Measurements from ENCODE around the gene PLA2G10.
"Not testable (repeated sequence)": the region's sequence is repeated elsewhere in the genome, so short reads cannot be mapped to it uniquely, and the experiment has no call there.

The PLA2G10 gene

GRCh38 chr16:14667347-14668266, 26.5 kb downstream of the PLA2G10 start:
- no peak for DNase-seq (ENCODE audit: low read depth)

GRCh38 chr16:14658063-14658462, 36.0 kb downstream of the PLA2G10 start:
- DNase-seq (ENCODE audit: low read depth) = no peak

- no peak for DNase-seq (ENCODE audit: low read depth)
Measured at GRCh38 chr16:14652726-14653125, 41.4 kb downstream of the PLA2G10 start.

GRCh38 chr16:14650629-14651028, 43.5 kb downstream of the PLA2G10 start:
- no peak for DNase-seq (ENCODE audit: low read depth)

- DNase-seq (ENCODE audit: low read depth) = no peak
Measured at GRCh38 chr16:14649816-14650215, 44.3 kb downstream of the PLA2G10 start.

GRCh38 chr16:14641926-14642325, 52.2 kb downstream of the PLA2G10 start:
- DNase-seq (ENCODE audit: low read depth) = no peak

- no peak for DNase-seq (ENCODE audit: low read depth)
Measured at GRCh38 chr16:14641206-14641605, 52.9 kb downstream of the PLA2G10 start.

GRCh38 chr16:14640538-14640937, 53.6 kb downstream of the PLA2G10 start:
- no peak for DNase-seq (ENCODE audit: low read depth)

- not testable (repeated sequence) for DNase-seq (ENCODE audit: low read depth)
Measured at GRCh38 chr16:14636951-14637240, 57.2 kb downstream of the PLA2G10 start.

- DNase-seq (ENCODE audit: low read depth) = not testable (repeated sequence)
Measured at GRCh38 chr16:14636179-14636950, 57.7 kb downstream of the PLA2G10 start.

GRCh38 chr16:14635395-14636165, 58.5 kb downstream of the PLA2G10 start:
- no peak for DNase-seq (ENCODE audit: low read depth)

GRCh38 chr16:14634389-14634725, 59.8 kb downstream of the PLA2G10 start:
- no peak for DNase-seq (ENCODE audit: low read depth)

- peak; percentile 86 for DNase-seq (ENCODE audit: low read depth)
Measured at GRCh38 chr16:14632693-14633569, 61.2 kb downstream of the PLA2G10 start, which contains the start of gene BFAR. Gene BFAR, plus strand, starts transcription at chr16:14632951. Its CDS starts 11,396 bp downstream, at chr16:14644347.

- DNase-seq (ENCODE audit: low read depth) = not testable (repeated sequence)
Measured at GRCh38 chr16:14630620-14631330, 63.3 kb downstream of the PLA2G10 start.

- peak; percentile 85 for DNase-seq (ENCODE audit: low read depth)
Measured at GRCh38 chr16:14629919-14630619, 64.0 kb downstream of the PLA2G10 start, which contains the start of gene PARN. Gene PARN, minus strand, starts transcription at chr16:14630260. Its CDS starts 135 bp downstream, at chr16:14630125.

GRCh38 chr16:14629612-14629918, 64.5 kb downstream of the PLA2G10 start:
- no peak for DNase-seq (ENCODE audit: low read depth)

GRCh38 chr16:14628806-14629611, 65.1 kb downstream of the PLA2G10 start:
- DNase-seq (ENCODE audit: low read depth) = no peak

- no peak for DNase-seq (ENCODE audit: low read depth)
Measured at GRCh38 chr16:14627078-14627477, 67.0 kb downstream of the PLA2G10 start.

All from HS-27A (cell line).